H1 (cell line): ENCODE results near the gene PRADC1. TPM values are rescaled to one million over a fixed set of nuclear protein-coding genes. Genes with fewer than 3 reads are reported as not detected.

ENCODE experiments used
- CTCF ChIA-PET: fragments of 300-600 bp; sonication (Branson Sonifier 250); formaldehyde crosslinking; loops from one replicate; lab custom pipeline; 2021; ENCODE audit not compliant: partially characterized antibody; lab: Charles Lee
- POLR2A ChIA-PET: fragments of 300-600 bp; sonication (Branson Sonifier 250); formaldehyde crosslinking; loops from one replicate; lab custom pipeline; 2021; ENCODE audit warnings: inconsistent platforms; ENCODE audit not compliant: partially characterized antibody; lab: Charles Lee
- DNase-seq, 2 experiments: peaks; one replicate each; pipeline versions ENCODE4 v3.0.0 to v3.0.0-alpha.2; 2010 to 2022; ENCODE audit warnings: low spot score in 2 of 2, low read depth in 1 of 2, mixed read lengths in 1 of 2
- FAIRE-seq: peaks from 2 replicates; lab custom pipeline; 2011; peaks lifted over from hg19 to GRCh38; lab: Jason Lieb, UNC
- H2AFZ ChIP-seq: 2 replicates; pipeline ENCODE4 v1.8.1; 2012; ENCODE audit warnings: low read length, inconsistent platforms
- H2AK5ac ChIP-seq: 2 replicates; pipeline ENCODE4 v1.6.1; 2013; ENCODE audit warnings: low read depth, low read length
- H2BK120ac ChIP-seq: replicated peaks from 2 replicates; pipeline ENCODE3; 2013; ENCODE audit warnings: low read depth, low read length, inconsistent platforms
- H2BK12ac ChIP-seq: 2 replicates; pipeline ENCODE4 v1.6.1; 2013; ENCODE audit warnings: low read depth, low read length
- H2BK15ac ChIP-seq: 2 replicates; pipeline ENCODE4 v1.6.1; 2013; ENCODE audit warnings: low read length
- H2BK20ac ChIP-seq: 2 replicates; pipeline ENCODE4 v1.6.1; 2013; ENCODE audit warnings: low read length
- H2BK5ac ChIP-seq: 2 replicates; pipeline ENCODE4 v1.6.1; 2013; ENCODE audit warnings: low read depth, low read length
- H3K14ac ChIP-seq: 2 replicates; pipeline ENCODE4 v1.6.1; 2013; ENCODE audit warnings: inconsistent platforms; ENCODE audit not compliant: insufficient read length
- H3K18ac ChIP-seq: 2 replicates; pipeline ENCODE4 v1.6.1; 2013; ENCODE audit warnings: low read length; ENCODE audit errors: extremely low read depth
- H3K23ac ChIP-seq: 2 replicates; pipeline ENCODE4 v1.6.1; 2013; ENCODE audit warnings: inconsistent platforms; ENCODE audit not compliant: insufficient read length
- H3K23me2 ChIP-seq: 2 replicates; pipeline ENCODE4 v1.6.1; 2013; ENCODE audit warnings: low read depth, low read length
- H3K27ac ChIP-seq: 2 replicates; pipeline ENCODE4 v1.6.1; 2011; ENCODE audit warnings: low read depth, low read length, inconsistent platforms
- H3K27me3 ChIP-seq, 4 experiments: replicated peaks in 1 of 4; 1 replicate in 1 of 4; 2 replicates in 3 of 4; pipeline versions ENCODE4 v1.6.1 to v1.8.1; 2011 to 2013; ENCODE audit warnings: low read length in 3 of 4, mild to moderate bottlenecking in 3 of 4, inconsistent platforms in 2 of 4, mixed read lengths in 2 of 4, moderate library complexity in 1 of 4; ENCODE audit not compliant: control insufficient read depth in 3 of 4, insufficient read depth in 3 of 4; ENCODE audit errors: extremely low read depth in 1 of 4
- H3K36me3 ChIP-seq, 4 experiments: 2 replicates each; pipeline versions ENCODE4 v1.6.1 to v1.8.1; 2011 to 2013; ENCODE audit warnings: mild to moderate bottlenecking in 4 of 4, low read length in 3 of 4, moderate library complexity in 2 of 4, control low read depth in 1 of 4, inconsistent platforms in 1 of 4; ENCODE audit not compliant: insufficient read depth in 4 of 4, control insufficient read depth in 2 of 4
- H3K4ac ChIP-seq: replicated peaks from 2 replicates; pipeline ENCODE3; 2013; ENCODE audit warnings: low read length, low read depth, mixed read lengths, inconsistent platforms; ENCODE audit not compliant: insufficient read length
- H3K4me1 ChIP-seq, 4 experiments: replicated peaks in 1 of 4; 1 replicate in 1 of 4; 2 replicates in 3 of 4; pipeline versions ENCODE4 v1.6.1 to v1.8.1; 2011 to 2013; ENCODE audit warnings: low read length in 3 of 4, inconsistent platforms in 2 of 4, mixed read lengths in 1 of 4; ENCODE audit not compliant: insufficient read depth in 4 of 4, control insufficient read depth in 3 of 4
- H3K4me2 ChIP-seq, 2 experiments: 2 replicates each; pipeline versions ENCODE4 v1.6.1 to v1.8.1; 2011 to 2013; ENCODE audit warnings: low read depth in 2 of 2, low read length in 2 of 2, control low read depth in 1 of 2, inconsistent platforms in 1 of 2, mild to moderate bottlenecking in 1 of 2; ENCODE audit not compliant: insufficient read depth in 1 of 2
- H3K4me3 ChIP-seq, 4 experiments: fragments of 200-600, 300-600 bp in 1 of 4; sonication (generic), shearing (Covaris generic), sonication (Bioruptor Twin) in 1 of 4; 2 replicates each; pipeline versions ENCODE4 v1.5.1 to v1.8.1; 2011 to 2016; ENCODE audit warnings: low read length in 4 of 4, low read depth in 3 of 4, control low read depth in 2 of 4, inconsistent platforms in 2 of 4, mild to moderate bottlenecking in 2 of 4, mixed read lengths in 1 of 4, moderate library complexity in 1 of 4; ENCODE audit not compliant: insufficient read depth in 2 of 4; ENCODE audit errors: extremely low read depth in 1 of 4
- H3K56ac ChIP-seq: replicated peaks from 2 replicates; pipeline ENCODE3; 2013; ENCODE audit warnings: low read depth, mild to moderate bottlenecking, mixed read lengths, low read length, inconsistent platforms; ENCODE audit not compliant: insufficient read length
- H3K79me1 ChIP-seq: 2 replicates; pipeline ENCODE4 v1.6.1; 2013; ENCODE audit warnings: low read depth, low read length, control low read depth
- H3K79me2 ChIP-seq, 2 experiments: 2 replicates each; pipeline versions ENCODE4 v1.6.1 to v1.8.1; 2012 to 2013; ENCODE audit warnings: low read length in 2 of 2, mild to moderate bottlenecking in 2 of 2, inconsistent platforms in 1 of 2; ENCODE audit not compliant: insufficient read depth in 2 of 2, control insufficient read depth in 1 of 2
- H3K9ac ChIP-seq, 4 experiments: replicated peaks in 1 of 4; 1 replicate in 1 of 4; 2 replicates in 3 of 4; pipeline versions ENCODE4 v1.6.1 to v1.8.1; 2011 to 2013; ENCODE audit warnings: low read depth in 3 of 4, low read length in 3 of 4, control low read depth in 2 of 4, mild to moderate bottlenecking in 2 of 4, moderate library complexity in 2 of 4, inconsistent platforms in 1 of 4; ENCODE audit errors: extremely low read depth in 1 of 4
- H3K9me3 ChIP-seq, 2 experiments: 2 replicates each; pipeline versions ENCODE4 v1.6.1 to v1.8.1; 2012 to 2013; ENCODE audit warnings: mild to moderate bottlenecking in 2 of 2, moderate library complexity in 2 of 2, control low read depth in 1 of 2, inconsistent platforms in 1 of 2, low read depth in 1 of 2, low read length in 1 of 2, mixed read lengths in 1 of 2; ENCODE audit not compliant: insufficient read depth in 2 of 2
- H4K20me1 ChIP-seq, 2 experiments: replicated peaks in 1 of 2; 2 replicates each; pipeline versions ENCODE3 to v1.8.1; 2011 to 2013; ENCODE audit warnings: inconsistent platforms in 2 of 2, low read length in 2 of 2, mild to moderate bottlenecking in 1 of 2; ENCODE audit not compliant: insufficient read depth in 2 of 2, control insufficient read depth in 1 of 2
- H4K5ac ChIP-seq: 2 replicates; pipeline ENCODE4 v1.6.1; 2013; ENCODE audit warnings: low read length, low read depth, mixed read lengths, inconsistent platforms; ENCODE audit not compliant: insufficient read length
- H4K8ac ChIP-seq: 2 replicates; pipeline ENCODE4 v1.8.0; 2013; ENCODE audit warnings: mild to moderate bottlenecking, moderate library complexity, low read length, inconsistent platforms; ENCODE audit not compliant: insufficient read depth; ENCODE audit errors: extremely low read depth
- H4K91ac ChIP-seq: replicated peaks from 2 replicates; pipeline ENCODE3; 2013; ENCODE audit warnings: low read length, mixed read lengths, inconsistent platforms; ENCODE audit not compliant: insufficient read length
- CHD2 ChIP-seq: IDR thresholded peaks from 2 replicates; pipeline ENCODE4 v1.6.1; 2012; ENCODE audit warnings: low read length, improper control_type of control experiment
- JUN ChIP-seq: IDR thresholded peaks from 2 replicates; pipeline ENCODE4 v1.6.1; 2011; ENCODE audit warnings: low read depth, mild to moderate bottlenecking, improper control_type of control experiment, low read length
- WGBS, 2 experiments: shearing (Covaris generic) in 1 of 2; methylation state at CpG; one replicate each; pipeline versions ENCODE4 v1.1.6 to v1.1.7; 2013 to 2015; ENCODE audit warnings: low lambda C conversion rate in 2 of 2, mixed read lengths in 2 of 2, inconsistent platforms in 1 of 2, low coverage in 1 of 2, missing lambda C conversion rate in 1 of 2; ENCODE audit not compliant: insufficient replicate concordance in 2 of 2, insufficient coverage in 1 of 2, insufficient read length in 1 of 2; ENCODE audit errors: extremely low coverage in 1 of 2, missing lambda C conversion rate in 1 of 2; 5-methylcytosine and 5-hydroxymethylcytosine counted together
- polyA plus RNA-seq, 7 experiments: library from polyadenylated mRNA; depleted of rRNA in 3 of 7; stranded (reverse) in 5 of 7; unstranded in 2 of 7; fragments of >200 nt in 5 of 7; fragments of 200-250 nt in 2 of 7; gene quantifications; 1 replicate in 5 of 7; 2 replicates in 1 of 7; 4 replicates in 1 of 7; pipeline versions ENCODE4 v1.2.1 to v1.2.3, GENCODE V29; 2011 to 2013; ENCODE audit warnings: missing spikeins in 2 of 7, mixed read lengths in 2 of 7
- total RNA-seq: library from RNA; stranded (reverse); fragmentation: NEBNext Ultra II Directional; extraction: Animal tissue kit (Norgen Biotek cat#: 25700); gene quantifications from 2 replicates; pipeline ENCODE4 v1.2.1, GENCODE V29; 2021

PRADC1 gene
- total and polyA plus RNA-seq, 2 of the 8 experiments (the other 6 are each of a cell fraction or from before 2014, with no cell fraction given) = 8.9 to 13.1 TPM

GRCh38 chr2:73252238-73253027, 19.4 kb upstream of the PRADC1 start:
- Histone ChIP-seq H3K4me1 (peaks cover 0 to 7% (median 1%) of the 10 kb centered on the region in 4 experiments; a peak in 2 of 7 replicates), H2AK5ac (no peak overlapping the region), H2BK5ac (no peak overlapping the region), H4K91ac (no peak overlapping the region), H2AFZ (no peak overlapping the region), H3K36me3 (peaks cover 38 to 73% (median 54%) of the 10 kb centered on the region in 4 experiments), H3K14ac (no peak overlapping the region), H2BK120ac (no peak overlapping the region), H3K27me3 (no peaks in the 10 kb centered on the region), H2BK15ac (no peak overlapping the region), H3K4ac (no peak overlapping the region), H3K23ac (no peak overlapping the region), H4K8ac (no peak overlapping the region), H3K79me2 (no peaks in the 10 kb centered on the region), H3K4me2 (no peak overlapping the region), H3K9me3 (no peaks in the 10 kb centered on the region), H4K20me1 (peaks cover 11 to 28% of the 10 kb centered on the region in 2 experiments), H3K4me3 (no peak overlapping the region), H2BK20ac (no peak overlapping the region), H4K5ac (no peak overlapping the region), H3K27ac (no peak overlapping the region), H3K9ac (no peak overlapping the region), H3K79me1 (peaks cover 2% of the 10 kb centered on the region; the same call in 1 of the 2 replicates), H3K56ac (no peak overlapping the region), H3K23me2 (no peaks in the 10 kb centered on the region), H3K18ac (no peak overlapping the region), H2BK12ac (no peak overlapping the region)
- 95% methylated on average over 17 of the region's 17 CpGs; no CpG with 5 or more reads in 1 of the 2 experiments for WGBS, 2 experiments
- ChIA-PET POLR2A (interaction anchor here (1.1 to 6.5 kb wide), 8 partner anchors 8 to 35 kb away, joined by 3 to 105 read pairs (median 4); partner anchors contain the start of genes CCT7 and PRADC1), CTCF (interaction anchor here (0.8 to 2.6 kb wide), 5 partner anchors 8 to 40 kb away, joined by 3 to 16 read pairs (median 3); no protein-coding TSS in a partner anchor)
- FAIRE-seq = no peak
- no peak for TF ChIP-seq JUN
- no peak for TF ChIP-seq CHD2
- DNase-seq = no peak
